ENCODE data around the gene PRKCD.

DNA sequence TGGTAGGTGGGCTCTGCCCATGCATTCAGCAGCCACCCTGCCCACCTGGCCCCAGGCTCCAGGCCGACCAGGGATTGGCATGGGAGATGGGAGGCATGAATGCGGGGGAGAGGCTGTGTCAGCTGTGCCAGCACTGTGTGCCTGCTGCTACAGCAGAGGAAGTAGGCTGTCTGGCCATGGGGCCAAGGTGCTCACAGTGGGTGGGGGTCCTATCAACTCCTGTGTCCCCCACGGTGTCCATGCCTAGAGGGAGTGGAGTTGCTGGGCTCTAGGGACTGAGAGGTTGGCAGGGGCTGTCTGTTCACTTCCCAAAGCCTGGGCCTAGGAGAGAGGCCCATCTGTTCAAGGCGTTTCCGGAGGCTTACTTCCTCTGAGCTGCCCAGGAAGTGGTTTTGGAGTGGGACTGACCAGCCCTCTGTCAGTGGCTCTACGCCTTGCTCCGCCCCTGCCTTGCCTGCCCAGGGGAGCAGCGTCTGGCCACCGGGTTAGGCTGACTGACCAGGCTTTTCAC, 5.8 kb downstream of the PRKCD start:
- TF ChIP-seq, protein P1, sequence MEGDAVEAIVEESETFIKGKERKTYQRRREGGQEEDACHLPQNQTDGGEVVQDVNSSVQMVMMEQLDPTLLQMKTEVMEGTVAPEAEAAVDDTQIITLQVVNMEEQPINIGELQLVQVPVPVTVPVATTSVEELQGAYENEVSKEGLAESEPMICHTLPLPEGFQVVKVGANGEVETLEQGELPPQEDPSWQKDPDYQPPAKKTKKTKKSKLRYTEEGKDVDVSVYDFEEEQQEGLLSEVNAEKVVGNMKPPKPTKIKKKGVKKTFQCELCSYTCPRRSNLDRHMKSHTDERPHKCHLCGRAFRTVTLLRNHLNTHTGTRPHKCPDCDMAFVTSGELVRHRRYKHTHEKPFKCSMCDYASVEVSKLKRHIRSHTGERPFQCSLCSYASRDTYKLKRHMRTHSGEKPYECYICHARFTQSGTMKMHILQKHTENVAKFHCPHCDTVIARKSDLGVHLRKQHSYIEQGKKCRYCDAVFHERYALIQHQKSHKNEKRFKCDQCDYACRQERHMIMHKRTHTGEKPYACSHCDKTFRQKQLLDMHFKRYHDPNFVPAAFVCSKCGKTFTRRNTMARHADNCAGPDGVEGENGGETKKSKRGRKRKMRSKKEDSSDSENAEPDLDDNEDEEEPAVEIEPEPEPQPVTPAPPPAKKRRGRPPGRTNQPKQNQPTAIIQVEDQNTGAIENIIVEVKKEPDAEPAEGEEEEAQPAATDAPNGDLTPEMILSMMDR (conservative IDR thresholded peaks at IDR 0.05; ENCODE audit: low read length): no peak
- no peak for TF ChIP-seq EZH2phosphoT487 (IDR thresholded peaks at IDR 0.05; ENCODE audit: borderline replicate concordance)

Measured in Loucy (cell line).